Endothelial cell of umbilical vein (primary cell): Measurements from ENCODE around the gene LILRA1. TPM values are rescaled to one million over a fixed set of nuclear protein-coding genes. Genes with fewer than 3 reads are reported as not detected.

ENCODE experiments used
- BruUV-seq: library from RNA; stranded (reverse); fragments of 400-500 nt; replicated peaks from 2 replicates; lab custom pipeline; 2021; lab: Mats Ljungman, UMichigan
- CTCF ChIA-PET: fragments of 300-600, 350-600 bp; sonication (Branson Sonifier 250); formaldehyde crosslinking; loops from one replicate; lab custom pipeline; 2021; ENCODE audit warnings: antibody characterized with exemption, inconsistent platforms; lab: Charles Lee
- POLR2A ChIA-PET: fragments of 300-600, 350-600 bp; sonication (Branson Sonifier 250); formaldehyde crosslinking; loops from one replicate; lab custom pipeline; 2021; ENCODE audit warnings: antibody characterized with exemption, inconsistent platforms; lab: Charles Lee
- DNase-seq: peaks from one replicate; pipeline ENCODE4 v3.0.0-alpha.2; 2011; ENCODE audit warnings: low read depth, low spot score
- FAIRE-seq: peaks from 2 replicates; lab custom pipeline; 2011; peaks lifted over from hg19 to GRCh38; lab: Jason Lieb, UNC
- H2AFZ ChIP-seq: 2 replicates; pipeline ENCODE4 v1.6.0; 2012; ENCODE audit warnings: low read depth, low read length, control low read depth, inconsistent platforms
- H3K27ac ChIP-seq: 2 replicates; pipeline ENCODE4 v1.5.1; 2011; ENCODE audit warnings: low read depth, mild to moderate bottlenecking, control low read depth, low read length, moderate library complexity; ENCODE audit not compliant: insufficient read depth
- H3K27me3 ChIP-seq, 2 experiments: 2 replicates each; pipeline versions ENCODE4 v1.6.0 to v1.6.1; 2011; ENCODE audit warnings: low read length in 2 of 2, mixed read lengths in 1 of 2; ENCODE audit not compliant: control insufficient read depth in 2 of 2, insufficient read depth in 2 of 2
- H3K36me3 ChIP-seq, 2 experiments: 2 replicates in 1 of 2; 3 replicates in 1 of 2; pipeline ENCODE4 v1.5.1; 2011; ENCODE audit warnings: low read length in 2 of 2, mild to moderate bottlenecking in 1 of 2, moderate library complexity in 1 of 2; ENCODE audit not compliant: control insufficient read depth in 2 of 2, insufficient read depth in 2 of 2; ENCODE audit errors: extremely low read depth in 1 of 2
- H3K4me1 ChIP-seq: 3 replicates; pipeline ENCODE4 v1.5.1; 2011; ENCODE audit warnings: mild to moderate bottlenecking, low read length; ENCODE audit not compliant: control insufficient read depth, insufficient read depth; ENCODE audit errors: extremely low read depth
- H3K4me2 ChIP-seq: 2 replicates; pipeline ENCODE4 v1.6.1; 2011; ENCODE audit warnings: low read length, control low read depth, mixed read lengths; ENCODE audit not compliant: insufficient read depth
- H3K4me3 ChIP-seq, 3 experiments: fragments of 200-600 bp in 1 of 3; sonication (generic), shearing (Covaris generic) in 1 of 3; replicated peaks in 1 of 3; 2 replicates each; pipeline ENCODE4 v1.5.1; 2011 to 2016; ENCODE audit warnings: control low read depth in 3 of 3, low read length in 3 of 3, mild to moderate bottlenecking in 2 of 3, inconsistent platforms in 1 of 3, low read depth in 1 of 3, moderate library complexity in 1 of 3; ENCODE audit not compliant: insufficient read depth in 1 of 3
- H3K79me2 ChIP-seq: 2 replicates; pipeline ENCODE4 v1.6.0; 2012; ENCODE audit warnings: low read length, inconsistent platforms; ENCODE audit not compliant: control insufficient read depth, insufficient read depth
- H3K9ac ChIP-seq: replicated peaks from 2 replicates; pipeline ENCODE3; 2011; ENCODE audit warnings: low read length, control low read depth; ENCODE audit not compliant: insufficient read depth; ENCODE audit errors: extremely low read depth
- H3K9me1 ChIP-seq: replicated peaks from 3 replicates; pipeline ENCODE4 v1.6.0; 2011; ENCODE audit warnings: mild to moderate bottlenecking, low read length; ENCODE audit not compliant: control insufficient read depth, insufficient read depth; ENCODE audit errors: extremely low read depth
- H3K9me3 ChIP-seq: replicated peaks from 2 replicates; pipeline ENCODE4 v1.5.1; 2012; ENCODE audit warnings: low read length, inconsistent platforms; ENCODE audit not compliant: control insufficient read depth, insufficient read depth
- H4K20me1 ChIP-seq: replicated peaks from 2 replicates; pipeline ENCODE3; 2011; ENCODE audit warnings: mild to moderate bottlenecking, low read length; ENCODE audit not compliant: control insufficient read depth, insufficient read depth; ENCODE audit errors: extremely low read depth
- EZH2 ChIP-seq: IDR thresholded peaks from 2 replicates; pipeline ENCODE4 v1.6.1; 2012; ENCODE audit warnings: borderline replicate concordance, low read depth, mild to moderate bottlenecking, moderate library complexity, low read length, inconsistent platforms; ENCODE audit not compliant: severe bottlenecking
- FOS ChIP-seq: IDR thresholded peaks from 2 replicates; pipeline ENCODE4 v1.6.1; 2011; ENCODE audit warnings: mild to moderate bottlenecking, low read length, moderate library complexity, borderline replicate concordance; ENCODE audit not compliant: insufficient read depth
- GATA2 ChIP-seq: IDR thresholded peaks from 2 replicates; pipeline ENCODE4 v1.7.0; 2011; ENCODE audit warnings: low read depth, mild to moderate bottlenecking, moderate library complexity, mixed read lengths, low read length; ENCODE audit not compliant: insufficient read length, insufficient read depth
- JUN ChIP-seq: IDR thresholded peaks from 2 replicates; pipeline ENCODE4 v1.6.1; 2011; ENCODE audit warnings: borderline replicate concordance, low read depth; ENCODE audit not compliant: insufficient read length, insufficient read depth
- MYC ChIP-seq: IDR thresholded peaks from one replicate; pipeline ENCODE4 v1.6.1; 2011; ENCODE audit warnings: mild to moderate bottlenecking, low read depth, low read length
- POLR2A ChIP-seq: IDR thresholded peaks from 2 replicates; pipeline ENCODE4 v1.6.1; 2012; ENCODE audit warnings: low read depth, mild to moderate bottlenecking, control low read depth, low read length
- POLR2AphosphoS5 ChIP-seq: IDR thresholded peaks from 2 replicates; pipeline ENCODE4 v1.6.1; 2012; ENCODE audit warnings: low read depth, mild to moderate bottlenecking, control low read depth, low read length, moderate library complexity; ENCODE audit not compliant: insufficient read depth
- dilution Hi-C: fragments of 300-500 bp; cut with MboI; formaldehyde crosslinking; loops from one replicate; pipeline ENCODE4 v1.15.0; 2019; ENCODE audit warnings: low sequenced_read_pairs; ENCODE audit not compliant: extremely low pct_ligation_motif_present
- intact Hi-C: fragments of 100-400 bp; cut with micrococcal nuclease; formaldehyde crosslinking; loops from one replicate; pipeline ENCODE4 v1.10.0; 2022
- polyA plus RNA-seq, 4 experiments: library from polyadenylated mRNA; depleted of rRNA in 3 of 4; stranded (reverse) in 3 of 4; unstranded in 1 of 4; fragments of >200 nt; gene quantifications; 2 replicates each; pipeline versions ENCODE4 v1.2.1 to v1.2.3, GENCODE V29; 2011 to 2012; ENCODE audit warnings: missing spikeins in 1 of 4
- total RNA-seq: library from RNA; stranded (reverse); gene quantifications from 2 replicates; pipeline ENCODE4 v1.2.3, GENCODE V29; 2021
- TF ChIP-seq, protein P1 (sequence below), 2 donors: IDR thresholded peaks; 1 replicate in 1 of 2; 2 replicates in 1 of 2; pipeline ENCODE4 v1.5.1; 2011; ENCODE audit warnings: low read length in 2 of 2, mild to moderate bottlenecking in 2 of 2, moderate library complexity in 2 of 2, control low read depth in 1 of 2, inconsistent platforms in 1 of 2, low read depth in 1 of 2; ENCODE audit not compliant: insufficient read depth in 1 of 2; ENCODE audit errors: extremely low read depth in 1 of 2
- TF ChIP-seq, protein P2 (sequence below): IDR thresholded peaks from 2 replicates; pipeline ENCODE4 v1.6.1; 2011; ENCODE audit not compliant: insufficient read depth, insufficient read length

LILRA1 gene
- total and polyA plus RNA-seq, 2 donors (not counting 3 experiments of a cell fraction or from before 2014, with no cell fraction given), result not detected

DNA sequence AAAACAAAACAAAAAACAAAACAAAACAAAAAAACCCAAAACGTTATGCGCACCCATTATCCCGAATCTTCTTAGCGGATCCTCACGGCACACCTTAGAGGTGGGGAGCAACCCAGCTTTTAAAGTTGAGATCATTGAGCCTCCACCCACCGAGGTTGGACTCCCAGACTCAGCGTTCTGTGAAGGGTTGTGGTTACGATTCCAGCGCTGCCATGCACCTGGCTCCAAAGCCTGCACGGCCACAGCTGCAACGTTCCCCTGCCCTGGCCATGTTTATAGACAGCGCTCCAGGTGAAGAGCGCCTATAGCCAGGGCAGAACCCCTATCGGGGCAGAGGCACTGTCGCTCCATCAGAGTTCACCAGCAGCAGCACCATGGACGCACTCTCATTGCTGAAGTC, 38.5 kb upstream of the LILRA1 start:
- Histone ChIP-seq H3K9me3 (no peaks in the 10 kb centered on the region), H3K4me3 (no peak overlapping the region), H3K79me2 (no peaks in the 10 kb centered on the region), H3K9ac (no peak overlapping the region), H2AFZ (no peak overlapping the region), H3K4me2 (no peak overlapping the region), H3K27ac (no peak overlapping the region), H3K36me3 (no peaks in the 10 kb centered on the region), H3K9me1 (no peaks in the 10 kb centered on the region), H3K4me1 (no peaks in the 10 kb centered on the region), H3K27me3 (no peaks in the 10 kb centered on the region), H4K20me1 (no peaks in the 10 kb centered on the region)
- no TSS peak for BruUV-seq
- dilution Hi-C loops (no loop called here), intact Hi-C loops (no loop called here)
- DNase-seq (no peak), FAIRE-seq (no peak)
- TF ChIP-seq, protein P1, sequence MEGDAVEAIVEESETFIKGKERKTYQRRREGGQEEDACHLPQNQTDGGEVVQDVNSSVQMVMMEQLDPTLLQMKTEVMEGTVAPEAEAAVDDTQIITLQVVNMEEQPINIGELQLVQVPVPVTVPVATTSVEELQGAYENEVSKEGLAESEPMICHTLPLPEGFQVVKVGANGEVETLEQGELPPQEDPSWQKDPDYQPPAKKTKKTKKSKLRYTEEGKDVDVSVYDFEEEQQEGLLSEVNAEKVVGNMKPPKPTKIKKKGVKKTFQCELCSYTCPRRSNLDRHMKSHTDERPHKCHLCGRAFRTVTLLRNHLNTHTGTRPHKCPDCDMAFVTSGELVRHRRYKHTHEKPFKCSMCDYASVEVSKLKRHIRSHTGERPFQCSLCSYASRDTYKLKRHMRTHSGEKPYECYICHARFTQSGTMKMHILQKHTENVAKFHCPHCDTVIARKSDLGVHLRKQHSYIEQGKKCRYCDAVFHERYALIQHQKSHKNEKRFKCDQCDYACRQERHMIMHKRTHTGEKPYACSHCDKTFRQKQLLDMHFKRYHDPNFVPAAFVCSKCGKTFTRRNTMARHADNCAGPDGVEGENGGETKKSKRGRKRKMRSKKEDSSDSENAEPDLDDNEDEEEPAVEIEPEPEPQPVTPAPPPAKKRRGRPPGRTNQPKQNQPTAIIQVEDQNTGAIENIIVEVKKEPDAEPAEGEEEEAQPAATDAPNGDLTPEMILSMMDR (IDR thresholded peaks at IDR 0.05; ENCODE audit: extremely low read depth in 1 of 2, insufficient read depth in 1 of 2, low read depth in 1 of 2, low read length in 2 of 2), result no peak
- TF ChIP-seq MYC, result no peak
- TF ChIP-seq JUN, result no peak
- TF ChIP-seq FOS, result no peak
- TF ChIP-seq EZH2, result no peak
- TF ChIP-seq GATA2, result no peak
- TF ChIP-seq POLR2A, result no peak
- TF ChIP-seq, protein P2, sequence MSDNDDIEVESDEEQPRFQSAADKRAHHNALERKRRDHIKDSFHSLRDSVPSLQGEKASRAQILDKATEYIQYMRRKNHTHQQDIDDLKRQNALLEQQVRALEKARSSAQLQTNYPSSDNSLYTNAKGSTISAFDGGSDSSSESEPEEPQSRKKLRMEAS, result no peak
- no peak for TF ChIP-seq POLR2AphosphoS5
- ChIA-PET CTCF (no interaction called here), POLR2A (no interaction called here)
